Measurements from ENCODE around the gene MYMX. TPM values are rescaled to one million over a fixed set of nuclear protein-coding genes. Genes with fewer than 3 reads are reported as not detected.

Gene MYMX
- total and polyA plus RNA-seq, 2 of the 13 experiments (the other 11 are each of a cell fraction or from before 2014, with no cell fraction given) = not detected

DNA sequence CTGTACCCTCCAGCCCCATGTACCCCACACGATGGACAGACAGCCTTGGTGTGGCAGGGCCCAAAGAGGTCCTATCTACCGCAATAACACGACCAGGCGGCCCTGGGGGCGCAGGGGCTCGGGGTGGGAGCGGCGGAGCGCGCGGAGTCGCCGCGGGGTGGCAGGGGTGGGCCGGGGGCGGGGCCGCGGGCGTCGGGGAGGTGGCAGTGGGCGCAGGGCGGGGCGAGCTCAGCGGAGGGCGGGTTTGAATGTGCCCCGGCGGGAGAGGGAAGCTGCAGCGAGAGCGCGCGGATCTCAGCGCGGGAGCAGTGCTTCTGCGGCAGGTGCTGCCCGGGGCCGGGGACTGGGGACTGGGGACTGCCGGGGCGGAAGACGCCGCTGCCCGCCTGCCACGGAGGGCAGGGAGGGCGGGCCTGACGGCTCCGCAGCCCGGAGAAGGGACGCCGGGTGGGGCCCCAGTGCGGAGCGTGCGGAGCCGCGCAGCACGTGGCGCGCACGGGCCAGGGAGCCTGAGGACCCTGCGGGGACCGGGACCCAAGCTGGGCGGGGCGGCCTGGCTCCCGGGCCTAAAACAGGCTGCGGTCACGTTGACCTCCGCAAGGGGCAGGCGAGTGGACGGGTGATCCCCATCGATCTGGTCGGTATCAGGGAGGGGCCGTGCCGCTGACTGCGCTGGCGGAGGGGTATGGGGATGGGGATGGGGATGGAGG is 6.7 kb downstream of the MYMX start, which contains the start of gene SLC29A1 (continued):
- TF ChIP-seq, protein P1, sequence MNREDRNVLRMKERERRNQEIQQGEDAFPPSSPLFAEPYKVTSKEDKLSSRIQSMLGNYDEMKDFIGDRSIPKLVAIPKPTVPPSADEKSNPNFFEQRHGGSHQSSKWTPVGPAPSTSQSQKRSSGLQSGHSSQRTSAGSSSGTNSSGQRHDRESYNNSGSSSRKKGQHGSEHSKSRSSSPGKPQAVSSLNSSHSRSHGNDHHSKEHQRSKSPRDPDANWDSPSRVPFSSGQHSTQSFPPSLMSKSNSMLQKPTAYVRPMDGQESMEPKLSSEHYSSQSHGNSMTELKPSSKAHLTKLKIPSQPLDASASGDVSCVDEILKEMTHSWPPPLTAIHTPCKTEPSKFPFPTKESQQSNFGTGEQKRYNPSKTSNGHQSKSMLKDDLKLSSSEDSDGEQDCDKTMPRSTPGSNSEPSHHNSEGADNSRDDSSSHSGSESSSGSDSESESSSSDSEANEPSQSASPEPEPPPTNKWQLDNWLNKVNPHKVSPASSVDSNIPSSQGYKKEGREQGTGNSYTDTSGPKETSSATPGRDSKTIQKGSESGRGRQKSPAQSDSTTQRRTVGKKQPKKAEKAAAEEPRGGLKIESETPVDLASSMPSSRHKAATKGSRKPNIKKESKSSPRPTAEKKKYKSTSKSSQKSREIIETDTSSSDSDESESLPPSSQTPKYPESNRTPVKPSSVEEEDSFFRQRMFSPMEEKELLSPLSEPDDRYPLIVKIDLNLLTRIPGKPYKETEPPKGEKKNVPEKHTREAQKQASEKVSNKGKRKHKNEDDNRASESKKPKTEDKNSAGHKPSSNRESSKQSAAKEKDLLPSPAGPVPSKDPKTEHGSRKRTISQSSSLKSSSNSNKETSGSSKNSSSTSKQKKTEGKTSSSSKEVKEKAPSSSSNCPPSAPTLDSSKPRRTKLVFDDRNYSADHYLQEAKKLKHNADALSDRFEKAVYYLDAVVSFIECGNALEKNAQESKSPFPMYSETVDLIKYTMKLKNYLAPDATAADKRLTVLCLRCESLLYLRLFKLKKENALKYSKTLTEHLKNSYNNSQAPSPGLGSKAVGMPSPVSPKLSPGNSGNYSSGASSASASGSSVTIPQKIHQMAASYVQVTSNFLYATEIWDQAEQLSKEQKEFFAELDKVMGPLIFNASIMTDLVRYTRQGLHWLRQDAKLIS (CRISPR knock-in tag; IDR thresholded peaks at IDR 0.05) = no peak
- TF ChIP-seq ZNF44 (CRISPR knock-in tag; IDR thresholded peaks at IDR 0.05) = no peak
- peak; percentile 50; the same call in 1 of the 2 replicates for TF ChIP-seq FOXA3 (CRISPR knock-in tag; IDR thresholded peaks at IDR 0.05)
- TF ChIP-seq, protein P2, sequence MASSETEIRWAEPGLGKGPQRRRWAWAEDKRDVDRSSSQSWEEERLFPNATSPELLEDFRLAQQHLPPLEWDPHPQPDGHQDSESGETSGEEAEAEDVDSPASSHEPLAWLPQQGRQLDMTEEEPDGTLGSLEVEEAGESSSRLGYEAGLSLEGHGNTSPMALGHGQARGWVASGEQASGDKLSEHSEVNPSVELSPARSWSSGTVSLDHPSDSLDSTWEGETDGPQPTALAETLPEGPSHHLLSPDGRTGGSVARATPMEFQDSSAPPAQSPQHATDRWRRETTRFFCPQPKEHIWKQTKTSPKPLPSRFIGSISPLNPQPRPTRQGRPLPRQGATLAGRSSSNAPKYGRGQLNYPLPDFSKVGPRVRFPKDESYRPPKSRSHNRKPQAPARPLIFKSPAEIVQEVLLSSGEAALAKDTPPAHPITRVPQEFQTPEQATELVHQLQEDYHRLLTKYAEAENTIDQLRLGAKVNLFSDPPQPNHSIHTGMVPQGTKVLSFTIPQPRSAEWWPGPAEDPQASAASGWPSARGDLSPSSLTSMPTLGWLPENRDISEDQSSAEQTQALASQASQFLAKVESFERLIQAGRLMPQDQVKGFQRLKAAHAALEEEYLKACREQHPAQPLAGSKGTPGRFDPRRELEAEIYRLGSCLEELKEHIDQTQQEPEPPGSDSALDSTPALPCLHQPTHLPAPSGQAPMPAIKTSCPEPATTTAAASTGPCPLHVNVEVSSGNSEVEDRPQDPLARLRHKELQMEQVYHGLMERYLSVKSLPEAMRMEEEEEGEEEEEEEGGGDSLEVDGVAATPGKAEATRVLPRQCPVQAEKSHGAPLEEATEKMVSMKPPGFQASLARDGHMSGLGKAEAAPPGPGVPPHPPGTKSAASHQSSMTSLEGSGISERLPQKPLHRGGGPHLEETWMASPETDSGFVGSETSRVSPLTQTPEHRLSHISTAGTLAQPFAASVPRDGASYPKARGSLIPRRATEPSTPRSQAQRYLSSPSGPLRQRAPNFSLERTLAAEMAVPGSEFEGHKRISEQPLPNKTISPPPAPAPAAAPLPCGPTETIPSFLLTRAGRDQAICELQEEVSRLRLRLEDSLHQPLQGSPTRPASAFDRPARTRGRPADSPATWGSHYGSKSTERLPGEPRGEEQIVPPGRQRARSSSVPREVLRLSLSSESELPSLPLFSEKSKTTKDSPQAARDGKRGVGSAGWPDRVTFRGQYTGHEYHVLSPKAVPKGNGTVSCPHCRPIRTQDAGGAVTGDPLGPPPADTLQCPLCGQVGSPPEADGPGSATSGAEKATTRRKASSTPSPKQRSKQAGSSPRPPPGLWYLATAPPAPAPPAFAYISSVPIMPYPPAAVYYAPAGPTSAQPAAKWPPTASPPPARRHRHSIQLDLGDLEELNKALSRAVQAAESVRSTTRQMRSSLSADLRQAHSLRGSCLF (CRISPR knock-in tag; IDR thresholded peaks at IDR 0.05; ENCODE audit: borderline replicate concordance) = no peak
- peak; percentile 63; the same call in 1 of the 2 replicates for TF ChIP-seq DMAP1 (CRISPR knock-in tag; IDR thresholded peaks at IDR 0.05)
- peak; percentile 40; the same call in 1 of the 2 replicates for TF ChIP-seq ZMYM4 (CRISPR knock-in tag; IDR thresholded peaks at IDR 0.05)
- TF ChIP-seq ZIK1 (CRISPR knock-in tag; IDR thresholded peaks at IDR 0.05; ENCODE audit: borderline replicate concordance, low read depth) = peak; percentile 84; the same call in 1 of the 2 replicates
- peak; percentile 70 for TF ChIP-seq MED1 (CRISPR knock-in tag; IDR thresholded peaks at IDR 0.05)
- peak; percentile 81 for TF ChIP-seq ZFX (CRISPR knock-in tag; IDR thresholded peaks at IDR 0.05; ENCODE audit: low read depth)
- TF ChIP-seq, protein P3, sequence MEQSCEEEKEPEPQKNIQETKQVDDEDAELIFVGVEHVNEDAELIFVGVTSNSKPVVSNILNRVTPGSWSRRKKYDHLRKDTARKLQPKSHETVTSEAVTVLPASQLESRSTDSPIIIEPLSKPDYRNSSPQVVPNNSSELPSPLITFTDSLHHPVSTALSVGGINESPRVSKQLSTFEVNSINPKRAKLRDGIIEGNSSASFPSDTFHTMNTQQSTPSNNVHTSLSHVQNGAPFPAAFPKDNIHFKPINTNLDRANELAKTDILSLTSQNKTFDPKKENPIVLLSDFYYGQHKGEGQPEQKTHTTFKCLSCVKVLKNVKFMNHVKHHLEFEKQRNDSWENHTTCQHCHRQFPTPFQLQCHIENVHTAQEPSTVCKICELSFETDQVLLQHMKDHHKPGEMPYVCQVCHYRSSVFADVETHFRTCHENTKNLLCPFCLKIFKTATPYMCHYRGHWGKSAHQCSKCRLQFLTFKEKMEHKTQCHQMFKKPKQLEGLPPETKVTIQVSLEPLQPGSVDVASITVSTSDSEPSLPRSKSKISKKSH (CRISPR knock-in tag; IDR thresholded peaks at IDR 0.05; ENCODE audit: borderline replicate concordance) = peak; percentile 65; the same call in 1 of the 2 replicates
- TF ChIP-seq, protein P4, sequence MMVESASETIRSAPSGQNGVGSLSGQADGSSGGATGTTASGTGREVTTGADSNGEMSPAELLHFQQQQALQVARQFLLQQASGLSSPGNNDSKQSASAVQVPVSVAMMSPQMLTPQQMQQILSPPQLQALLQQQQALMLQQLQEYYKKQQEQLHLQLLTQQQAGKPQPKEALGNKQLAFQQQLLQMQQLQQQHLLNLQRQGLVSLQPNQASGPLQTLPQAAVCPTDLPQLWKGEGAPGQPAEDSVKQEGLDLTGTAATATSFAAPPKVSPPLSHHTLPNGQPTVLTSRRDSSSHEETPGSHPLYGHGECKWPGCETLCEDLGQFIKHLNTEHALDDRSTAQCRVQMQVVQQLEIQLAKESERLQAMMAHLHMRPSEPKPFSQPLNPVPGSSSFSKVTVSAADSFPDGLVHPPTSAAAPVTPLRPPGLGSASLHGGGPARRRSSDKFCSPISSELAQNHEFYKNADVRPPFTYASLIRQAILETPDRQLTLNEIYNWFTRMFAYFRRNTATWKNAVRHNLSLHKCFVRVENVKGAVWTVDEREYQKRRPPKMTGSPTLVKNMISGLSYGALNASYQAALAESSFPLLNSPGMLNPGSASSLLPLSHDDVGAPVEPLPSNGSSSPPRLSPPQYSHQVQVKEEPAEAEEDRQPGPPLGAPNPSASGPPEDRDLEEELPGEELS (CRISPR knock-in tag; IDR thresholded peaks at IDR 0.05) = 0 out of 2 replicates have a peak, but pooled peaks have one; percentile 5
- TF ChIP-seq ZBTB7B (CRISPR knock-in tag; IDR thresholded peaks at IDR 0.05) = peak; percentile 58
- TF ChIP-seq MBNL3 (CRISPR knock-in tag; conservative IDR thresholded peaks at IDR 0.05) = no peak
